ENCODE data around the gene JOSD1.

The JOSD1 gene

GRCh38 chr22:38732251-38732815, 31.6 kb upstream of the JOSD1 start:
- no peak for DNase-seq

GRCh38 chr22:38731703-38732161, 31.0 kb upstream of the JOSD1 start:
- no peak for DNase-seq

GRCh38 chr22:38730411-38730871, 29.7 kb upstream of the JOSD1 start:
- DNase-seq: no peak

- no peak for DNase-seq
Measured at GRCh38 chr22:38729946-38730345, 29.2 kb upstream of the JOSD1 start.

- DNase-seq: no peak
Measured at GRCh38 chr22:38728871-38729796, 28.4 kb upstream of the JOSD1 start.

GRCh38 chr22:38727530-38728451, 27.0 kb upstream of the JOSD1 start:
- DNase-seq: no peak

- no peak for DNase-seq
Measured at GRCh38 chr22:38727123-38727522, 26.4 kb upstream of the JOSD1 start.

- DNase-seq: no peak
Measured at GRCh38 chr22:38725900-38726655, 25.3 kb upstream of the JOSD1 start.

- DNase-seq: no peak
Measured at GRCh38 chr22:38724926-38725571, 24.3 kb upstream of the JOSD1 start.

- DNase-seq: no peak
Measured at GRCh38 chr22:38724176-38724575, 23.4 kb upstream of the JOSD1 start.

- no peak for DNase-seq
Measured at GRCh38 chr22:38721551-38721950, 20.8 kb upstream of the JOSD1 start.

- no peak for DNase-seq
Measured at GRCh38 chr22:38720350-38720749, 19.6 kb upstream of the JOSD1 start.

GRCh38 chr22:38719196-38719595, 18.5 kb upstream of the JOSD1 start:
- peak; percentile 51 for DNase-seq

GRCh38 chr22:38718414-38718813, 17.7 kb upstream of the JOSD1 start:
- peak; percentile 61 for DNase-seq

- peak; percentile 52 for DNase-seq
Measured at GRCh38 chr22:38717244-38717643, 16.5 kb upstream of the JOSD1 start.

- DNase-seq: peak; percentile 48
Measured at GRCh38 chr22:38716826-38717225, 16.1 kb upstream of the JOSD1 start.

- no peak for DNase-seq
Measured at GRCh38 chr22:38716271-38716670, 15.5 kb upstream of the JOSD1 start.

GRCh38 chr22:38715852-38716251, 15.1 kb upstream of the JOSD1 start:
- peak; percentile 57 for DNase-seq

GRCh38 chr22:38715176-38715764, 14.5 kb upstream of the JOSD1 start:
- DNase-seq: peak; percentile 58

- peak; percentile 43 for DNase-seq
Measured at GRCh38 chr22:38713921-38714320, 13.2 kb upstream of the JOSD1 start.

- DNase-seq: no peak
Measured at GRCh38 chr22:38712486-38713207, 11.9 kb upstream of the JOSD1 start.
